Astrocyte of the spinal cord (primary cell): ENCODE results near the gene PACSIN2.

Source experiments
- DNase-seq: peaks from one replicate; pipeline ENCODE4 v3.0.0; 2011; ENCODE audit warnings: low read depth, low spot score
- H3K4me3 ChIP-seq: 2 replicates; pipeline ENCODE4 v1.5.1; 2011; ENCODE audit warnings: low read depth, mild to moderate bottlenecking, low read length, moderate library complexity
- in situ Hi-C: cut with HindIII; loops from 2 replicates; pipeline ENCODE4 v1.10.0; 2017; ENCODE audit warnings: low sequenced_read_pairs
- TF ChIP-seq, protein P1 (sequence below): IDR thresholded peaks from 2 replicates; pipeline ENCODE4 v1.5.1; 2012; ENCODE audit warnings: low read depth, mild to moderate bottlenecking, low read length, inconsistent platforms

The PACSIN2 gene, protein sequence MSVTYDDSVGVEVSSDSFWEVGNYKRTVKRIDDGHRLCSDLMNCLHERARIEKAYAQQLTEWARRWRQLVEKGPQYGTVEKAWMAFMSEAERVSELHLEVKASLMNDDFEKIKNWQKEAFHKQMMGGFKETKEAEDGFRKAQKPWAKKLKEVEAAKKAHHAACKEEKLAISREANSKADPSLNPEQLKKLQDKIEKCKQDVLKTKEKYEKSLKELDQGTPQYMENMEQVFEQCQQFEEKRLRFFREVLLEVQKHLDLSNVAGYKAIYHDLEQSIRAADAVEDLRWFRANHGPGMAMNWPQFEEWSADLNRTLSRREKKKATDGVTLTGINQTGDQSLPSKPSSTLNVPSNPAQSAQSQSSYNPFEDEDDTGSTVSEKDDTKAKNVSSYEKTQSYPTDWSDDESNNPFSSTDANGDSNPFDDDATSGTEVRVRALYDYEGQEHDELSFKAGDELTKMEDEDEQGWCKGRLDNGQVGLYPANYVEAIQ

DNA sequence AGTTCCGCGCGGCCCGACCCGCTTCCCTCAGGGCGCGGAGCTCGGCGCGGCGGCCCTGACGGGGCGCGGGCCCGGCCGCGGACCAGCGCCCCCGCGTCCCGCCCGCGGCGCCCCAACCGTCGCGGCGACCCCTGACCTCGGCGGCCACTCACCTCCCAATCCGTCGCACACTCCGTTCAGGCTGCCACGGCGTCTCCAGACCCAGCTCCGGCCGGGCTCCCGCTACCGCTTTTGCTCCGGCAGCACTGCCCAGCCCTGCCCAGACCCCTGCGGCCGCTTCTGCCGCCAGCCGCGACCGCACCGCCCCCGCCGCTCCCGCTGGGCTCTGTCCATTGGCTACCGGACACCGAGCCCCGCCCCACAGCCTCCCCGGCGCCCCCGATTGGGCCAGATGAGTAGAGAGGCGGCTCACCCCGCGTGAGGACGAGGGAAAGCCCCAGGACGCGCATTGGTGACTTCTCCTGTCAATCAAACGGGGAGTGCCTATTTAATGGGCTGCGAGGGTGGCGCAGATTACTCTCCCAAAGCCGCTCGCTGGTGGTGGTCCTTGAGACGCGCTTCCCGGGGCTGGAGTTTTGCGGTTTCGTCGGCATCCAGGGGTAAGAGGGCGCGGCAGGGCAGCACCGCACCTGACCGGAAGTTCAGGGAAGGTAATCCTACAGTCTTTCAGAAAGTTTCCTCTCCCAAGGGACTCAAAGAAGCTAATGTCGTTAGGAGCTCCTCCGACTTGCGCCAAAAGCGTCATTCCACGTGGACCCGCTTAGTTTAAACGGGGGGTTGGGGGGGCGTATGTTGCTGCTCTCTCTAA lies at the start of gene PACSIN2:
Gene PACSIN2, minus strand, starts transcription at position 281 of the 808 bp plus-strand sequence. CDS start 103,069 bp downstream, outside the sequence.
- in situ Hi-C loops, result no loop called here
- TF ChIP-seq, protein P1, sequence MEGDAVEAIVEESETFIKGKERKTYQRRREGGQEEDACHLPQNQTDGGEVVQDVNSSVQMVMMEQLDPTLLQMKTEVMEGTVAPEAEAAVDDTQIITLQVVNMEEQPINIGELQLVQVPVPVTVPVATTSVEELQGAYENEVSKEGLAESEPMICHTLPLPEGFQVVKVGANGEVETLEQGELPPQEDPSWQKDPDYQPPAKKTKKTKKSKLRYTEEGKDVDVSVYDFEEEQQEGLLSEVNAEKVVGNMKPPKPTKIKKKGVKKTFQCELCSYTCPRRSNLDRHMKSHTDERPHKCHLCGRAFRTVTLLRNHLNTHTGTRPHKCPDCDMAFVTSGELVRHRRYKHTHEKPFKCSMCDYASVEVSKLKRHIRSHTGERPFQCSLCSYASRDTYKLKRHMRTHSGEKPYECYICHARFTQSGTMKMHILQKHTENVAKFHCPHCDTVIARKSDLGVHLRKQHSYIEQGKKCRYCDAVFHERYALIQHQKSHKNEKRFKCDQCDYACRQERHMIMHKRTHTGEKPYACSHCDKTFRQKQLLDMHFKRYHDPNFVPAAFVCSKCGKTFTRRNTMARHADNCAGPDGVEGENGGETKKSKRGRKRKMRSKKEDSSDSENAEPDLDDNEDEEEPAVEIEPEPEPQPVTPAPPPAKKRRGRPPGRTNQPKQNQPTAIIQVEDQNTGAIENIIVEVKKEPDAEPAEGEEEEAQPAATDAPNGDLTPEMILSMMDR, result no peak
- peak within 1 kb of the TSS; percentile 91 for H3K4me3 ChIP-seq
- DNase-seq, result peak; percentile 99

DNA sequence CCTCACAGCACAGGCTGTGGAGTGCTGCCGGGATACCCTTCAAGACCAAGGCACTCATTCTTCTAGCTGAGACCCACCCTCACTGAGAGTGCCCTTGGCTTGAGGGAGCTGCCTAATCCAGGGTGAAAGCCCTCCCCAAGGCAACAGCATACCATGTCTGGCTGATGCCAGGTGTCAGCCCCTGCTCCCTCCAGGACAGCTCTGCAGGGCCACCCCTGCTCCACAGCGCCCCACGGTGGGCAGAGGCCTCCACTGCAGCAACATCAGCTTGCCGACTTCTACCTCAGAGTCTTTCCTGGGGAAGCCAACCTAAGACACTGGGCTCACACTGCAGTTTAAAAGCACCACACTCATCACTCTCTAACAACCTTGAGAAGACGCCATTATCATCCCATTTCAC lies 45.2 kb upstream of the PACSIN2 start:
- H3K4me3 ChIP-seq, result no peak overlapping the region
- no peak for DNase-seq
- in situ Hi-C loops, result no loop called here
- TF ChIP-seq, protein P1, result peak; percentile 81

DNA sequence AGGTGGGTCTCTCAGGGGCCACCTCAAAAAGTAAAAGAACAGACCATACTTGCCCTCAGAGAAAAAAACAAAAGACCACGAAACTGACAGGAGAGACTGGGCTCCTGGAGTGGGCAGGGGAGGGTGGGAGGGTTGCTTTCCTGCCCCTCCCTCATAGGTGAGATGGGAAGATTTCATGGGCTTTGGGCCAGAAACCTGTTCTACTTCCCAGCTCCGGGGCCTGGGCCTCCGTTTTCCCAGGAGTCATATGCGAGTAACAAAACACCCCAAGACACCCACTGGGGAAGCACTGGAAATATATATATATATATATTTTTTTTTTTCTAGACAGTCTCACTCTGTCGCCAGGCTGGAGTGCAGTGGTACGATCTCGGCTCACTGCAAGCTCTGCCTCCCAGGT lies 42.7 kb upstream of the PACSIN2 start:
- TF ChIP-seq, protein P1, result no peak
- DNase-seq, result no peak
- no peak overlapping the region for H3K4me3 ChIP-seq
- in situ Hi-C loops, result no loop called here

DNA sequence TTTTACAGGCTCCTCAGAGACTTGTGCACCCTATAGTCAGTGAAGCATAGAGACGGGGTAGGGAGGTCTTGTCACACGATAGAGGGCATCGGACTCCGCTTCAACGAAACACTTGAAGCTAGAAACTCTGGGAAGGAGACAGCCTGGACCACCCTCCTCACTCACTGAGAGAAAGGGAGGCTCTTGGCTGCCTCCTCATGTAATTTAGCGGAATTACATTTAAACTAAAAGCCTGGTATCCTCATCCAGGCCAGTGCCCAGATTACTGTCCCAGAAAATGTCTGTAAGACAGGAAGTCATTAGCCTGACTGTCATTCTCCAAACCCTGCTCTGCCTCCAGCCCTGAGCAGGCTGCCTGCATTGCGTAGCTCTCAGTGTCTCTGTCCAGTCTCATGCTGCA lies 38.2 kb upstream of the PACSIN2 start:
- no peak overlapping the region for H3K4me3 ChIP-seq
- in situ Hi-C loops, result no loop called here
- DNase-seq, result no peak
- TF ChIP-seq, protein P1, result peak; percentile 18

DNA sequence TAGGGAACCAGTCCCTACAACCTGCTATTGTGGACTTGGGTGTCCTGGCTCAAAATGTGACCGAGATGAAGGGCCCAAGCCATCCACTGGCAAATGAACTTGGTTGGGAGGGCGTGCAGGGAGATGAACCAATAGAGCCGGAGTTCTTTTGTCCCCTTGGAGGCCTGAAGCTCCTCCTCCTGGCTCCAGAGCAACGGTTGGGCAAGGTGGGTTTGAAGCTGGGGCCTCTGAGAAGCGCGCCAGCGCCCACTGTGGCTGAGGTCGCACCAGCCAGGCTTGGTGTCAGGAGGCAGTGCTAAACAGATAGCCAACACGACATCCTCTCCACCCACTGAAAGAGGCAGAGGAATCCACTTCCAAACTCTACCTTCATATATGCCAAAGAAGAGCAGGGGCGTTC lies 36.0 kb upstream of the PACSIN2 start:
- H3K4me3 ChIP-seq, result no peak overlapping the region
- in situ Hi-C loops, result no loop called here
- TF ChIP-seq, protein P1, result no peak
- no peak for DNase-seq

DNA sequence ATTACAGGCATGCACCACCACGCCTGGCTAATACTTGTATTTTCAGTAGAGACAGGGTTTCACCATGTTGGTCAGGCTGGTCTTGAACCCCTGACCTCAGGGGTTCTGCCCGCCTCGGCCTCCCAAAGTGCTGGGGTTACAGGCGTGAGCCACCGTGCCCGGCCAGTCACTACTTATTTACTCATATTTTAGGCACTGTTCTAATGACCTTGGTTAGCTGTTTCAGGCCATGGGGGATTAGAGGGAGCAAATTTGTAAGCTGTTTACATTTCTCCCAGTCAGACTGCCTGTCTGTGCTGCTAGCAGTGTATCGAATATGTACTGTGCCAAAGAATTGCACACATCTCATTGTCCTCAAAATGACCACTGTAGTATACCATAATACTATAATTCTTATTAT lies 32.7 kb upstream of the PACSIN2 start:
- no peak for DNase-seq
- in situ Hi-C loops, result no loop called here
- no peak overlapping the region for H3K4me3 ChIP-seq
- TF ChIP-seq, protein P1, result no peak
